ENCODE data around the gene AGBL1. TPM values are rescaled to one million over a fixed set of nuclear protein-coding genes. Genes with fewer than 3 reads are reported as not detected.

Gene AGBL1
- total and polyA plus RNA-seq, 7 donors = 0.96 to 34.8 (median 6.6) TPM

DNA sequence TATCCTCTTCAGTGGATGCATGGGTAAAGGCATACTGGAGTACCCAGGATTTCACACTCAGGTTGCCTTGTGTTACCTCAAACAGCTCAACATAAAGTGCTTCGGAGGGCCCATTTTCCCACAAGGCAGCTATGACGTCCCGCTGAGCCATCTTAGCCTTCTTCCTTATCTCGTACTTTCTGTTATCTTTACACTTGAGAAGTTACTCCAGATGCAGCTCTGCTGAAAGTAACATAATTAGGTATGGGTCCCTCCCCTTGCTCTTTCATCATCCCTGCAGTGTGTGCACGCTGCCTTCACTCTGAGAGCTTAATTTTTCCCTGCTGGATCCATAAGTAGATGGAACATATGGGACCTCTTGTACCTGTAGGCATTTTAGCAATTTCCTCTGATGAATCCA lies 410.3 kb downstream of the AGBL1 start:
- DNase-seq (no peak), ATAC-seq (no peak)
- no peaks in the 10 kb centered on the region for H3K27me3 ChIP-seq (ENCODE audit: insufficient read depth in 3 of 3, low read length in 2 of 3)
- no peaks in the 10 kb centered on the region for H3K4me1 ChIP-seq
- TF ChIP-seq, protein P1, sequence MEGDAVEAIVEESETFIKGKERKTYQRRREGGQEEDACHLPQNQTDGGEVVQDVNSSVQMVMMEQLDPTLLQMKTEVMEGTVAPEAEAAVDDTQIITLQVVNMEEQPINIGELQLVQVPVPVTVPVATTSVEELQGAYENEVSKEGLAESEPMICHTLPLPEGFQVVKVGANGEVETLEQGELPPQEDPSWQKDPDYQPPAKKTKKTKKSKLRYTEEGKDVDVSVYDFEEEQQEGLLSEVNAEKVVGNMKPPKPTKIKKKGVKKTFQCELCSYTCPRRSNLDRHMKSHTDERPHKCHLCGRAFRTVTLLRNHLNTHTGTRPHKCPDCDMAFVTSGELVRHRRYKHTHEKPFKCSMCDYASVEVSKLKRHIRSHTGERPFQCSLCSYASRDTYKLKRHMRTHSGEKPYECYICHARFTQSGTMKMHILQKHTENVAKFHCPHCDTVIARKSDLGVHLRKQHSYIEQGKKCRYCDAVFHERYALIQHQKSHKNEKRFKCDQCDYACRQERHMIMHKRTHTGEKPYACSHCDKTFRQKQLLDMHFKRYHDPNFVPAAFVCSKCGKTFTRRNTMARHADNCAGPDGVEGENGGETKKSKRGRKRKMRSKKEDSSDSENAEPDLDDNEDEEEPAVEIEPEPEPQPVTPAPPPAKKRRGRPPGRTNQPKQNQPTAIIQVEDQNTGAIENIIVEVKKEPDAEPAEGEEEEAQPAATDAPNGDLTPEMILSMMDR (IDR thresholded peaks at IDR 0.05) = no peak
- H3K4me3 ChIP-seq = no peak overlapping the region
- intact Hi-C loops (cut with DNase I) = no loop called here
- 92% methylated on average over 5 of the region's 5 CpGs for WGBS, 3 donors
- no peaks in the 10 kb centered on the region for H3K9me3 ChIP-seq
- H3K27ac ChIP-seq = no peak overlapping the region
- no peaks in the 10 kb centered on the region for H3K36me3 ChIP-seq (ENCODE audit: insufficient read depth in 1 of 2, low read depth in 1 of 2)

DNA sequence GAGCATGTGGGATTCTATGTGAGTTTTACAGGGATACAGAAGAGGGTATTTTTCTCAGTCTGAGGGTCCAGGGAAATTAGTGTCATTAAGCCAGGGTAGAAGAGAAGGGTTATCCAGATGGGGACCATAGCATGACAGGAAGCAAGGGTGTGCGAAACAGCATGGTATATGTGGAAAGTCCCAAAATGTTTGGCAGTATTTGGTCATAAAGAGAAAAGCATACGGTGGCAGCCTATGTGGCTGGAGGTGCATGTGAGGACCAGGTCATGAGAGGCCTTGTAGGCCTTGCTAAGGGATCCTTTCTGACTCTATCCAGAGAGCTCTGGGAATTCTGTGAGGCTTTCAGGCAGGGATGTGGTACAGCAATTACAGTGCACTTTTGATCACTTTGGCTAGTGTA lies 411.4 kb downstream of the AGBL1 start:
- Histone ChIP-seq H3K4me1 (no peaks in the 10 kb centered on the region), H3K9me3 (no peaks in the 10 kb centered on the region), H3K4me3 (no peak overlapping the region), H3K27me3 (ENCODE audit: insufficient read depth in 3 of 3, low read length in 2 of 3) (no peaks in the 10 kb centered on the region), H3K27ac (no peak overlapping the region), H3K36me3 (ENCODE audit: insufficient read depth in 1 of 2, low read depth in 1 of 2) (no peaks in the 10 kb centered on the region)
- no peak for ATAC-seq
- 87 to 94% (median 93%) methylated on average over 2 of the region's 2 CpGs for WGBS, 3 donors
- TF ChIP-seq, protein P1 (IDR thresholded peaks at IDR 0.05) = no peak
- intact Hi-C loops (cut with DNase I) = no loop called here
- DNase-seq = no peak

DNA sequence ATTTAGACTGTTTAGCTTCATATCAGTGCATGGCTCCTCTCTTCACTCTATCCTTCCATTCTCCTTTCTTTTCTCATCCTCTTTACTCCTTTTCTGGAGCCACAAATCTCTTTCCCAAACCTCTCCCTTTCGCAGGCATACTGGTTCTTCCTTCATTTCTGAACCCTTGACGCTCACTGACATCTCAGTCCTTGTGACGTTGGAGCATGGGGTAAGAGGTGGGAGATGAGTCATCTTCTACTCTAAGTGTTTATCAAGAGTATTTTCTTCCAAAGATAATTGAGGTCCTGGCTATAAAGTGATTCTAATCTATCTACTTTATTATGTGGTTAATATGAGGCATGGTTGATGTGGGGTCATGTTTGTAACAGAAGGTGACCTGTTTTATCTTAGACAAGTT lies 414.2 kb downstream of the AGBL1 start:
- Histone ChIP-seq H3K36me3 (ENCODE audit: insufficient read depth in 1 of 2, low read depth in 1 of 2) (no peaks in the 10 kb centered on the region), H3K9me3 (no peaks in the 10 kb centered on the region), H3K4me3 (no peak overlapping the region), H3K27ac (no peak overlapping the region), H3K27me3 (ENCODE audit: insufficient read depth in 3 of 3, low read length in 2 of 3) (no peaks in the 10 kb centered on the region), H3K4me1 (no peaks in the 10 kb centered on the region)
- intact Hi-C loops (cut with DNase I) = no loop called here
- 56 to 88% (median 58%) methylated on average over 3 of the region's 3 CpGs for WGBS, 3 donors
- ATAC-seq (no peak), DNase-seq (no peak)
- TF ChIP-seq, protein P1 (IDR thresholded peaks at IDR 0.05) = no peak

DNA sequence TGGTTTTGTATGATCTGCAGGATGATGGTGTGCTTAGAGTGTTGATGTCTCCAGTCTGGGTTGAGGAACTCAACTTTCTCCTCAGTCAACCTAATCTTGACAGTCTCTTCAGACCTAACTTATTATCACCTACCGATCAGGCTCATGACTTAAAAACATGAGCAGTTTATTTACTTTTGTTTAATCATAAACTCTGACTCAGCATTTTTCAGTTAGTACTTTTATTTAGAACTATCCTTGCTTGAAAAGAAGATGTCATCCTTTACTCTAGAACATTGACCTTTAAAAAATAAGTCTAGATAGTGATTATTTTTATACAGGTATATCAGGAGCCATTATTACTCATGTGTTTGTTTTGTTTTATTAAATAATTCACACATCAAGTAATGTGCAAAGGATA lies 414.8 kb downstream of the AGBL1 start:
- TF ChIP-seq, protein P1 (IDR thresholded peaks at IDR 0.05) = no peak
- intact Hi-C loops (cut with DNase I) = no loop called here

DNA sequence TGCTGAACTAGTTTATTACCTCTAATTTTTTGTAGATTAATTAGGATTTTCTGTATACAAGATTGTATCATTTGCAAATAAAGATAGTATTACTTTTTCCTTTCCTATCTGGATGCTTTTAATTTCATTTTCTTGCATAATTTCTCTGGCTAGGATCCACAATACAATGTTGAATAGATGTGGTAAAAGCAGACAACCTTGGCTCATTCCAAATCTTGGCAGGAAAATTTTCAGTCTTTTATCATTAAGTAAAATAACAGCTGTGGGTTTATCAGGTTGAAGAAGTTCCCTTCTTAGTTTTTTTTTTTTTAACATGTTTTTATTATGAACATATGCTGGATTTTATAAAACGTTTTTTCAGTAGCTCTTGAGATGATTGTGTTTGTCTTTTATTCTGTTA lies 422.6 kb downstream of the AGBL1 start:
- DNase-seq = no peak
- Histone ChIP-seq H3K27me3 (ENCODE audit: insufficient read depth in 3 of 3, low read length in 2 of 3) (no peaks in the 10 kb centered on the region), H3K4me1 (no peaks in the 10 kb centered on the region), H3K36me3 (ENCODE audit: insufficient read depth in 1 of 2, low read depth in 1 of 2) (no peaks in the 10 kb centered on the region), H3K27ac (no peak overlapping the region), H3K9me3 (no peaks in the 10 kb centered on the region), H3K4me3 (no peak overlapping the region)
- 14 to 44% (median 43%) methylated on average over 1 of the region's 1 CpG for WGBS, 3 donors
- no peak for ATAC-seq
- TF ChIP-seq, protein P1 (IDR thresholded peaks at IDR 0.05) = no peak
- intact Hi-C loops (cut with DNase I) = no loop called here

More for the DNA sequence above, 414.8 kb downstream of the AGBL1 start:
- ATAC-seq (no peak), DNase-seq (no peak)
- Histone ChIP-seq H3K4me1 (no peaks in the 10 kb centered on the region), H3K9me3 (no peaks in the 10 kb centered on the region), H3K36me3 (ENCODE audit: insufficient read depth in 1 of 2, low read depth in 1 of 2) (no peaks in the 10 kb centered on the region), H3K27me3 (ENCODE audit: insufficient read depth in 3 of 3, low read length in 2 of 3) (no peaks in the 10 kb centered on the region), H3K27ac (no peak overlapping the region), H3K4me3 (no peak overlapping the region)
- 90 to 98% (median 93%) methylated on average over 1 of the region's 1 CpG for WGBS, 3 donors

Measured in psoas muscle (tissue), 8 donors.